Measurements from ENCODE around the gene ALK. TPM values are rescaled to one million over a fixed set of nuclear protein-coding genes. Genes with fewer than 3 reads are reported as not detected.
A peak's percentile ranks its signal among the peaks of the same experiment; 100 is the strongest.

ALK gene
- total and polyA plus RNA-seq, 3 experiments from 2014 or later: not detected

- Mint-ChIP-seq H3K27ac (no peak overlapping the region), H3K4me3 (no peak overlapping the region)
- H3K27me3 ChIP-seq (ENCODE audit: insufficient read depth, low read length, poor library complexity, severe bottlenecking): no peaks in the 10 kb centered on the region
These were observed 490.8 kb downstream of the ALK start for GRCh38 chr2:29430382-29431112.

GRCh38 chr2:29426354-29426753, 495.0 kb downstream of the ALK start:
- no peaks in the 10 kb centered on the region for H3K4me1 ChIP-seq (ENCODE audit: insufficient read depth, low read length)
- Mint-ChIP-seq H3K4me1 (no peaks in the 10 kb centered on the region), H3K27ac (peak overlapping the region in 1 of 8 donors; percentile 66), H3K9me3 (no peaks in the 10 kb centered on the region), H3K4me3 (no peak overlapping the region), H3K36me3 (peaks cover 0 to 2% (median 0%) of the 10 kb centered on the region in 3 donors), H3K27me3 (peaks cover 8 to 30% of the 10 kb centered on the region in 2 donors)
- POLR2A ChIA-PET: no interaction called here
- no peak for DNase-seq
- H3K4me3 ChIP-seq (ENCODE audit: low read length): no peak overlapping the region
- no peaks in the 10 kb centered on the region for H3K27me3 ChIP-seq (ENCODE audit: insufficient read depth, low read length, poor library complexity, severe bottlenecking)
- no peaks in the 10 kb centered on the region for H3K9me3 ChIP-seq (ENCODE audit: low read length)
- H3K27ac ChIP-seq (ENCODE audit: low read depth, low read length): no peak overlapping the region
- CTCF ChIA-PET: no interaction called here
- no peaks in the 10 kb centered on the region for H3K36me3 ChIP-seq (ENCODE audit: insufficient read depth, low read length)

More at GRCh38 chr2:29430382-29431112, 490.8 kb downstream of the ALK start:
- Histone ChIP-seq H3K4me3 (ENCODE audit: low read length) (no peak overlapping the region), H3K9me3 (ENCODE audit: low read length) (no peaks in the 10 kb centered on the region), H3K4me1 (ENCODE audit: insufficient read depth, low read length) (no peaks in the 10 kb centered on the region), H3K27ac (ENCODE audit: low read depth, low read length) (no peak overlapping the region), H3K36me3 (ENCODE audit: insufficient read depth, low read length) (no peaks in the 10 kb centered on the region)
- Mint-ChIP-seq H3K27me3 (peaks cover 0 to 16% of the 10 kb centered on the region in 2 donors), H3K9me3 (no peaks in the 10 kb centered on the region), H3K4me1 (no peaks in the 10 kb centered on the region), H3K36me3 (peaks cover 0 to 2% (median 0%) of the 10 kb centered on the region in 3 donors)
- CTCF ChIA-PET: no interaction called here
- no peak for DNase-seq
- POLR2A ChIA-PET: no interaction called here

- no peak for DNase-seq
- H3K9me3 Mint-ChIP-seq: no peaks in the 10 kb centered on the region
- no peaks in the 10 kb centered on the region for H3K4me1 ChIP-seq (ENCODE audit: insufficient read depth, low read length)
- H3K9me3 ChIP-seq (ENCODE audit: low read length): no peaks in the 10 kb centered on the region
- no peak overlapping the region for H3K4me3 Mint-ChIP-seq
- peaks cover 0 to 2% (median 0%) of the 10 kb centered on the region in 3 donors for H3K36me3 Mint-ChIP-seq
- no peak overlapping the region for H3K4me3 ChIP-seq (ENCODE audit: low read length)
- H3K27me3 Mint-ChIP-seq: peaks cover 8 to 32% of the 10 kb centered on the region in 2 donors
- ChIA-PET POLR2A (no interaction called here), CTCF (no interaction called here)
- no peaks in the 10 kb centered on the region for H3K36me3 ChIP-seq (ENCODE audit: insufficient read depth, low read length)
- no peak overlapping the region for H3K27ac ChIP-seq (ENCODE audit: low read depth, low read length)
- H3K27ac Mint-ChIP-seq: peak overlapping the region in 1 of 8 donors; percentile 66
- no peaks in the 10 kb centered on the region for H3K4me1 Mint-ChIP-seq
- no peaks in the 10 kb centered on the region for H3K27me3 ChIP-seq (ENCODE audit: insufficient read depth, low read length, poor library complexity, severe bottlenecking)
These were observed 495.5 kb downstream of the ALK start for GRCh38 chr2:29425866-29426265.

- ChIA-PET CTCF (no interaction called here), POLR2A (no interaction called here)
- Histone ChIP-seq H3K9me3 (ENCODE audit: low read length) (no peaks in the 10 kb centered on the region), H3K27me3 (ENCODE audit: insufficient read depth, low read length, poor library complexity, severe bottlenecking) (no peaks in the 10 kb centered on the region), H3K36me3 (ENCODE audit: insufficient read depth, low read length) (no peaks in the 10 kb centered on the region), H3K4me3 (ENCODE audit: low read length) (no peak overlapping the region), H3K4me1 (ENCODE audit: insufficient read depth, low read length) (no peaks in the 10 kb centered on the region), H3K27ac (ENCODE audit: low read depth, low read length) (no peak overlapping the region)
- H3K36me3 Mint-ChIP-seq: peaks cover 0 to 2% (median 0%) of the 10 kb centered on the region in 3 donors
- H3K27me3 Mint-ChIP-seq: peaks cover 11 to 49% of the 10 kb centered on the region in 2 donors
- no peak overlapping the region for H3K4me3 Mint-ChIP-seq
- no peak for DNase-seq
- no peaks in the 10 kb centered on the region for H3K9me3 Mint-ChIP-seq
- no peaks in the 10 kb centered on the region for H3K4me1 Mint-ChIP-seq
- no peak overlapping the region for H3K27ac Mint-ChIP-seq
These were observed 498.2 kb downstream of the ALK start for GRCh38 chr2:29423061-29423666.

GRCh38 chr2:29420999-29421782, 500.2 kb downstream of the ALK start:
- no peak for DNase-seq
- H3K9me3 ChIP-seq (ENCODE audit: low read length): no peaks in the 10 kb centered on the region
- POLR2A ChIA-PET: no interaction called here

GRCh38 chr2:29420464-29420863, 500.9 kb downstream of the ALK start:
- Histone ChIP-seq H3K36me3 (ENCODE audit: insufficient read depth, low read length) (no peaks in the 10 kb centered on the region), H3K9me3 (ENCODE audit: low read length) (no peaks in the 10 kb centered on the region), H3K4me3 (ENCODE audit: low read length) (no peak overlapping the region), H3K27me3 (ENCODE audit: insufficient read depth, low read length, poor library complexity, severe bottlenecking) (no peaks in the 10 kb centered on the region), H3K4me1 (ENCODE audit: insufficient read depth, low read length) (no peaks in the 10 kb centered on the region), H3K27ac (ENCODE audit: low read depth, low read length) (no peak overlapping the region)
- POLR2A ChIA-PET: no interaction called here
- Mint-ChIP-seq H3K4me3 (no peak overlapping the region), H3K27ac (no peak overlapping the region), H3K9me3 (no peaks in the 10 kb centered on the region), H3K36me3 (no peaks in the 10 kb centered on the region), H3K27me3 (peaks cover 11 to 41% of the 10 kb centered on the region in 2 donors), H3K4me1 (no peaks in the 10 kb centered on the region)
- no peak for DNase-seq
- CTCF ChIA-PET: no interaction called here

More at GRCh38 chr2:29420999-29421782, 500.2 kb downstream of the ALK start:
- H3K36me3 ChIP-seq (ENCODE audit: insufficient read depth, low read length): no peaks in the 10 kb centered on the region
- no peaks in the 10 kb centered on the region for H3K27me3 ChIP-seq (ENCODE audit: insufficient read depth, low read length, poor library complexity, severe bottlenecking)
- CTCF ChIA-PET: no interaction called here
- Mint-ChIP-seq H3K4me3 (no peak overlapping the region), H3K27ac (no peak overlapping the region), H3K9me3 (no peaks in the 10 kb centered on the region), H3K4me1 (no peaks in the 10 kb centered on the region), H3K27me3 (peaks cover 11 to 48% of the 10 kb centered on the region in 2 donors), H3K36me3 (peaks cover 0 to 2% (median 0%) of the 10 kb centered on the region in 3 donors)
- no peaks in the 10 kb centered on the region for H3K4me1 ChIP-seq (ENCODE audit: insufficient read depth, low read length)
- H3K4me3 ChIP-seq (ENCODE audit: low read length): no peak overlapping the region
- no peak overlapping the region for H3K27ac ChIP-seq (ENCODE audit: low read depth, low read length)

- H3K27ac Mint-ChIP-seq: no peak overlapping the region
- H3K4me1 ChIP-seq (ENCODE audit: insufficient read depth, low read length): no peaks in the 10 kb centered on the region
- no peak overlapping the region for H3K27ac ChIP-seq (ENCODE audit: low read depth, low read length)
- H3K4me1 Mint-ChIP-seq: no peaks in the 10 kb centered on the region
- no peak overlapping the region for H3K4me3 Mint-ChIP-seq
- H3K36me3 Mint-ChIP-seq: no peaks in the 10 kb centered on the region
- no peaks in the 10 kb centered on the region for H3K27me3 ChIP-seq (ENCODE audit: insufficient read depth, low read length, poor library complexity, severe bottlenecking)
- H3K36me3 ChIP-seq (ENCODE audit: insufficient read depth, low read length): no peaks in the 10 kb centered on the region
- peaks cover 3 to 26% of the 10 kb centered on the region in 2 donors for H3K27me3 Mint-ChIP-seq
- POLR2A ChIA-PET: no interaction called here
- CTCF ChIA-PET: no interaction called here
- DNase-seq: no peak
- H3K4me3 ChIP-seq (ENCODE audit: low read length): no peak overlapping the region
- H3K9me3 Mint-ChIP-seq: no peaks in the 10 kb centered on the region
- no peaks in the 10 kb centered on the region for H3K9me3 ChIP-seq (ENCODE audit: low read length)
These were observed 503.8 kb downstream of the ALK start for GRCh38 chr2:29417630-29418029.
